HG03066 (cell line): ENCODE measurements around the gene RFX4.
A peak's percentile ranks its signal among the peaks of the same experiment; 100 is the strongest.

Experiments used
- ATAC-seq: cut with Tn5 transposase; IDR thresholded peaks from one replicate; pipeline ENCODE4 v1.9.1; 2021; ENCODE audit warnings: low read depth; ENCODE audit not compliant: unreplicated experiment

Gene RFX4

DNA sequence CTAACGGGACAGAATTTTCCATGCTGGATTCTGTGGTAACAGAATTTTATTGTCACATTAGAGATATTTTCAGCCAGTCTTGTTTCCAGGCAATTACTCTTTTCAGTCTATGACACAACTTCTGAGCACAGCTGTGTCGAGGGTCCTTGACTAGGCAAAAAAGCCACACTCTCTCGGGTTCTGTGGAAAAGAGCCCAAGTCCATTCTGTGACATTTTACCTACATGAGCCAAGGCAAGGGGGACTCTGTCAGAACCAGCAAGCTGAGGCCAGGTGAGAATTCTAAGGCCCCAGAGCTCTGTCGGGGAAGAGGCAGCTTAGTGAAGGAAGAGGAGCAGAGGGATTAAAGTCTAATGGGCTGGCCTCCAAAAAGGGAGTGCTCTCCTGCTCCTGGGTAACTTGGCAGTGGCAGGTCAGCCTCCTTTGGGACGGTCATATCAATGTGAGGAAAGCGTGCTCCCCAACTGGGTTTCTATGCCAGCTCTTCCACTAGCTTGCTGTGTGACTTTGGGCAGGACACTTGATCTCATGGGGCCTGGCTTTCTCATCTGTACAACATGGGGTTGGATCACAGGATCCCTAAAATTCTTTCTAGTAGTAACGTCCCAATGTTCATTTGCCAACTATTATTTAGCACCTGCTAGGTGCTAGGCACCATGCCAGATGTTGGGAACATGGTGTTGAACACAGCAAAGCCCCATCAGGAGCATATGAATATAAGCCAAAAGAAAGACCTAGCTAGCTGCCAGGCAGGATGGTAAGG, 175.7 kb downstream of the RFX4 start:
- ATAC-seq: no peak

GRCh38 chr12:106759526-106760183, 176.9 kb downstream of the RFX4 start:
- no peak for ATAC-seq

- ATAC-seq: peak; percentile 99
Observed at GRCh38 chr12:106760184-106760531, 177.4 kb downstream of the RFX4 start.

DNA sequence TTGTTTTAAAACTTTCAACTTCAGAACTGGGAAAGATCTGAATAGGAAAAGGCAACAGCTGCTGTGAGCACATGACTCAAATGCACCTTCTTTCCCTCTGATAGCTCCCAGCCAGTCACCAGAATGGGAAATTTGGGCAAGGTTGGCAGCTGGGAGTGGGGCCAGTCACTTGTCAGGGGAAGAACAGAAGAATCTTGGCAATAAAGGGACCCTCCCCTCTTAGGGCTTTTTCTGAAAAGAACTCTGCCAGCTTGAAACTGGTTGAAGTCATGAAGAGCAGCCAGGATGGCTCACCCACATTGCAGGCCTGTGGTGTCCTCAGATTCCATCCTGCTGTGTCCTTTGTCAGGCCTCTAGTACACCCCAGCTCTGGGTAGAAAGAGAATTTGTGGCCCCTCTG, 181.4 kb downstream of the RFX4 start:
- no peak for ATAC-seq

DNA sequence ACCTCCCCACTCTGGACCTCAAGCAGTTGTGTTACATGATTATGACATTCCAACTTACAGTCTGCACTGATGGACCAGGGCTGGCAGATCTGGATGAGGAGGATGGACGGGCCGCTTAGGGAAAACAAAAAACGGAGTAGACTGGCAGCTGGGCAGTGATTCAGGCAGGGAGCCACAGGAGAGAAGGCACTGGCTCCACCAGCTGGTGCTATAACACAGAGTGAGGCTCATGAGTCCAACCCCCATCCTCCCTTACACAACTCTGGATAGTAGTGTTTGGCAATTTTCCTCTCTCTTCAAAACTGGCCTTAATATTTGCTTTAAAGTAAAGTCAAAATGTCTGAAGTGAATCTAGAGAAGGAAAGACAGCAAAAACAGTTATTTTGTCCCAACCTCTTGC, 181.9 kb downstream of the RFX4 start:
- ATAC-seq: no peak

DNA sequence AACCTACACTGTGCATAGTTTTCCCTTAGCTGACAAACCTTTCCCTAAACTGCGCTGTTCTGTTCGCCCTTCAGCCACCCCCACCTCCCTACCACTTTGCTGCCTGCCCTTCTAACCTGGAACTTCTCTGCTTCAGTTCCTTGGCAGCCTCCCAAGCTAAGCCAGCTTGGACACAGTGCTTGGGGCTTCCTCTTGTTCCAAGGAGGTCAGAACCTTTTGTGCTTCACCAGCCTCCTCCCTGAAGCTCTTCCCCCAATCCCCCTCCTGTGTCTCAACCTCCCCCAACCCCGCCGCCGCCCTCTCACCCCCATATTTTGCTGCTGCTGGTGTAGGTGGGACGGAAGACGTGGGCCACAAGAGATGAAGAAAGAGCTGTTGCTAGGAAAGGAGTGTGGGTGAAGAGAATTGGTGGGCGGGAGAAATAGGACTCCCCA, 183.6 kb downstream of the RFX4 start:
- no peak for ATAC-seq

DNA sequence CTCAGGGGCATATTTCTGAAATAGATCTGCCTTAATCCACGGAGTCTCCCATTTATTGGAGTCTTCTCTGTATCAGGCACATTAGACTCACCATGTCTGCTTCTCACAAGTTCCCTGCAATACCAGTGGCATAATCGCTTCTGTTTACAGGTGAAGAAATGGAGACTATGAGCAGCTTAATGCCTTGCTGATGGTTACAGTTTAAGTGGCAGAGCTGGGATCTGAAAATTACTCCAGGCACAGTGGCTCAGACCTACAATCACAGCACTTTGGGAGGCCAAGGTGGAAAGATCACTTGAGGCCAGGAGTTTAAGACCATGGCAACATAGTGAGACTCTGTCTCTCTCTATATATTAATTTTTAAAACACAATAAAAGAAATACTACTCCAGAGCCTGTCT, 184.4 kb downstream of the RFX4 start:
- no peak for ATAC-seq

DNA sequence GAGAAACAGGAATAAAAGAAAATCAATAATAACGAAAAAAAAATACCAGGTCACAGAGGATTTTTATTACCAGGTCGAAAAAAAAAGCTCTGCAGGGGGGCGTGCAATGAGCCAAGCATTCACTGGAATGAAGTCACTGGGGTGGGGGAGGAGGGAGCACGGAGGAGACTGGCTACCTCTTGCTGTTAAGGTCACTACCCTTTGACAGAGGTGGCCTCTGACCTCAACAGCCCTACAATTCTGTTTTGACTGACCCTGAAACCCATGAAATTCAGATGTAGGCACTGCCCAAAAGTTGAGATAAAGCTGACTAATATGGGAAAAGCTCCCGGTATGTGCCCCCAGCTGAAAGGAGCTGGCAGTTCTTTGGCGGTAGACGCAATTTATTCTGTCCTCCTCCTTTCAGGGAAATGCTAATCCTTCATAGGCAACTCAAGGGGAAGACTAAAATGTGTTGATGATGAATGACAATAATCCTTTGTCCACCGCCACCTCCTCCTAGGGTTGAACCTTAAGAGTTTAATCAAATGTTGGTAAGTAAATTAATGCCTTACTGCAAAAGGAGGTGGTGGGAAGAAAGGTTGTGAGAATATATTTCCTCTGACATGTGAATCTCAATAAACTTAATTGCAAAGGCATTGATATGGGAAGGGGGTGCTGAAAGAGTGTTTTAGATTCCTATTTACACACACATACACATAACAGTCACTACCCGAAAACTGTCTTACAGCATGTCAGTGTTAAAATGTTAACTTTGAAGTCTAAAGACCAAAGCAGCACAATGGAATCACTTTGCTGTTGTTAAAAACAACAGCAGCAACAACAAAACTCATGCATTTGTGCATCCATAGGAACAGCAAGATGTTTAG, 185.4 kb downstream of the RFX4 start:
- ATAC-seq: no peak

DNA sequence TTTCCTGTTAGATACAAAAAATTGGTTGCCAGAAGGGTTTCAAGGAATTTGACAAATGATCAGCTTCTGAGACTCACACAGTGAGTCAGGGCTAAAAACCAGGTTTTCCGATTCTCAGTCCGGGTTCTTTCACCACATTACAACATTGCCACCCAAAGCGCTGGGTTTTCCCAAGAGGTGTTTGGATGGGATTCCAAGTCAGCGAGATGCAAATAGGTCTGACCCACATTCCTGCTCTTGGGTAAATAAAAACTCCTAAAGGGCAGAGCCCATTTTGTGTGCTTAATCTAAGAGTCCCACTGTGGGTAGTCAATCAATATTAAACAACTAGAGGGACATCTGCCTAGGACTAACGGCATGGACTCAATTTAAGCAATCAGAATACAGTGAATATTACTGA, 186.3 kb downstream of the RFX4 start:
- ATAC-seq: no peak

GRCh38 chr12:106769546-106769945, 186.7 kb downstream of the RFX4 start:
- no peak for ATAC-seq

DNA sequence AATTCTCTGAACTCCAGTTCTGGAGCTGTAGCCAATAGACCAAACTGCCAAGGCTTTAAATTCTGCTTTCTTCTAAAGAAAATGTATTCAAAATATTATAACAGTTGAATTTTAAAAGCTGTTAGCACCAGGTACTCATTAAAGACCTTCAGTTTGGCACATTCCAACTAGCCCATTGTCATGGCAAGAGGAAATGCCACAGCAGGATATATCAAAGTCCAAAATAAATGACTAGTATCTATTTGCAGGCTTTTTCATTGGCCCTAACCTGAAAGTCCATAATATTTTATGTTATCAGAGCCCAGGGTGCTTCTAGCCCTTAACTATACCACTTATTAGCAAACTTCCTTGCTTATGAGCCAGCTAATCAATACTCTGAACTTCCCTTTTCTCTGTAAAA, 188.6 kb downstream of the RFX4 start:
- ATAC-seq: no peak

GRCh38 chr12:106773286-106774004, 190.6 kb downstream of the RFX4 start:
- no peak for ATAC-seq

- peak; percentile 87 for ATAC-seq
Observed at GRCh38 chr12:106774005-106774807, 191.4 kb downstream of the RFX4 start, which contains the start of gene RIC8B. RIC8B (plus strand) TSS chr12:106774682; CDS start chr12:106774746, 64 bp downstream.

DNA sequence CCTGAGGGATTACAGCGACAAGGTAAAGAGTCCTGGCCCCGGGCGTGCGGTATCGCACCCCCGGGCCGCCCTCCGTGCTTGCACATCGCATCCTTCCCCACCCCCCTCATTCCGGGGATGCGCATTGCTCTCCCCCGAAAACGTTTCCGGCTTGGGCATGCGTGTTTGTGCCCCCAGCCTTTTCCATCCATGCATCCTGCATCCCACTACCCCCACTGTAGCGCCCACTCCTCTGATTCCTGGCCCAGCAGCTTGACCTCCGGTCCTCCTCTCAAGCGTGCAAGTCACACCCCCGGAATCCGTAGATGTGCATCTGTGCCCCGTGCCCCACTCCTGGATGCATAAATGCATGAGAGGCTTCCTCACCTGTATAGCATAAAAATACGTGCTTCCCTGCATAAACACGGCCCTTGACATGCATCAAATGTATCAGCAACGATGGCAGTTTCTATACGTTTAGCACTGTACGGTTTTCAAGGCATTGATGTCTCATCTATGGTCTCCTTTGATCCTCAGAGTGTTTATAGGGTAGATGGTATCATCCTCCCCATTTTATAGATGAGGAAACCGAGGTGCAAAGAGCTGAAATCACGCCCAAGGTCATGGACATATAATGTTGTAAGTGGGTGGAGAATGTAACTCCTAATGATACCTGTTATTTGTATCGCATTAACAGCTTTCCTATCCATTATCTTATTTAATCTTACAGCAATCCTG, 192.2 kb downstream of the RFX4 start:
- peak; percentile 9 for ATAC-seq

- no peak for ATAC-seq
Observed at GRCh38 chr12:106776897-106777296, 194.1 kb downstream of the RFX4 start.

- ATAC-seq: no peak
Observed at GRCh38 chr12:106780010-106780631, 197.3 kb downstream of the RFX4 start.

DNA sequence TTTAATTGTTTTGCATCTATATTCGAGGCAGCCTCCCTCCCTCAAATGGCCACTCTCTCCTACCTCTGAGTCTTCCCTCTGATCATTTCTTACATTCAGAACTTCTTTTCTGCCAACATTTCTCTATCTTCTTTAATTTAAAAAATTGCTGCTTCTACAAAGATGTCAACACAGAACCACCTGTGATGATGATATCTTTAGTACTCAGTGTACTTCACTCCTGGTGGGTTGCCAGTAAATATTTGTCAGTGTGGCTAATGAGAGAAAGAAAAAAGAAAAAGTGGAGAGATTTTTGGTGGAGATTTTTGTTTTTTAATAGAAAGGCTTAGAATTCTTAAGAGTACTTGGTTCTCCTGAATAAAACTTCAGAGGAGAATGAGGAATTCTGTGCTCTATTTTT, 199.8 kb downstream of the RFX4 start:
- ATAC-seq: no peak

GRCh38 chr12:106783515-106783914, 200.7 kb downstream of the RFX4 start:
- no peak for ATAC-seq

- ATAC-seq: no peak
Observed at GRCh38 chr12:106790020-106790419, 207.2 kb downstream of the RFX4 start.
